ENCODE measurements around the gene ZNF469. TPM values are rescaled to one million over a fixed set of nuclear protein-coding genes. Genes with fewer than 3 reads are reported as not detected.

Gene ZNF469
- total RNA-seq, 1 experiment from 2014 or later = 0.32 TPM

DNA sequence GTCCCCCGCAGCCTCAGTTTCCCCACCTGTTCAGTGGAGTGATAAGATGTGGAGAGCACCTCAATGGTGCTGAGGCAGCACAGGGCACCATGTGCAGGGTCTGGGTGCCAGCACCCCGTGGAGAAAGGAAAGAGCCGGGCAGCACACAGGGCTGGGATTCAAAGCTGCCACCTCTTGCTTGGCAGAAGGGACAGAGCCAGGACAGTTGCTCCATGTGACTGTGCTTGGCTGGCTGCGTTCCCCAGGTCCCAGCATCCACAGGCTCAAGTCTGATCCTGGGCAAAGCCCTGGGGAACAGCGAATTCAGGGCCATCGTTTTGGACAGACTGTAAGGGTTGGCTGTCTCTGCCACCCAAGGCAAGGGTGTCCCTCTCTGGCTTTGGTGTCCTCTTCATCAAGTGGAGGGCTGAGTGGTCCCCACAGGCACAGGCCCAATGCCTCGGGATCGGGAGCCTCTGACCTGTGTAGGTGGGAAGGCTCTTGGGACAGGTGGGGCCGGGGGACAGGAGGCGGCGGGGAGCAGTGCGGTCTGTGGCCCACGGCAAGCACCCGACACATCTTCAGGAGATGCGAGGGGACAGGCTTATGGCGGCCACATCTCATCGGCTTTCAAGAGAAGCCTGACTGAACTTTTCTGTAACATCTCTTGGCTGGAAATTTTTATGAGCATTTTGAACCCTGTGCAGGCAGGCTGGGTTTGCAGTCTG, 8.5 kb downstream of the ZNF469 start:
- DNase-seq (ENCODE audit: low read depth) = no peak

GRCh38 chr16:88392111-88392510, 9.4 kb downstream of the ZNF469 start:
- no peak for DNase-seq (ENCODE audit: low read depth)

GRCh38 chr16:88392616-88393015, 9.9 kb downstream of the ZNF469 start:
- DNase-seq (ENCODE audit: low read depth) = no peak

GRCh38 chr16:88393034-88393433, 10.3 kb downstream of the ZNF469 start:
- DNase-seq (ENCODE audit: low read depth) = no peak

- no peak for DNase-seq (ENCODE audit: low read depth)
Observed at GRCh38 chr16:88393571-88393970, 10.8 kb downstream of the ZNF469 start.

DNA sequence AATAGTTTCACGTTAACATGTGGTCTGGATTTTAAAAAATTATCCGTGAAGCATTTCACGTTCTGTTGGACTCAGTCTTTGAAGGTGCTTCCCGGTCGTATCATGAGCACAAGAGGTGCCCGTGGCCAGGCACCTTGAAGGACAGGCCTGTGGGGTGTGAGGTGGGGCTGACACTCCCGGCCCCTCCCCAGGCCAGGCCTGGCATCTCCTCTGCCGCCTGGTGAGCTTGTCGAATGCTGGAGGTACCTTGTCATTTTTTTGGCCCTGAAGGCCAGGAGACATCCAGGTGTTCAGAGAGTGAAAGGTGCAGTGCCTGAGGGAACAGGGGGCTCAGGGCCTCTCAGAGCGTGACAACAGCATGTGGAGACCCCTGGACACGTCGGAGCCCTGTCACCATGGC, 11.7 kb downstream of the ZNF469 start:
- no peak for DNase-seq (ENCODE audit: low read depth)

DNA sequence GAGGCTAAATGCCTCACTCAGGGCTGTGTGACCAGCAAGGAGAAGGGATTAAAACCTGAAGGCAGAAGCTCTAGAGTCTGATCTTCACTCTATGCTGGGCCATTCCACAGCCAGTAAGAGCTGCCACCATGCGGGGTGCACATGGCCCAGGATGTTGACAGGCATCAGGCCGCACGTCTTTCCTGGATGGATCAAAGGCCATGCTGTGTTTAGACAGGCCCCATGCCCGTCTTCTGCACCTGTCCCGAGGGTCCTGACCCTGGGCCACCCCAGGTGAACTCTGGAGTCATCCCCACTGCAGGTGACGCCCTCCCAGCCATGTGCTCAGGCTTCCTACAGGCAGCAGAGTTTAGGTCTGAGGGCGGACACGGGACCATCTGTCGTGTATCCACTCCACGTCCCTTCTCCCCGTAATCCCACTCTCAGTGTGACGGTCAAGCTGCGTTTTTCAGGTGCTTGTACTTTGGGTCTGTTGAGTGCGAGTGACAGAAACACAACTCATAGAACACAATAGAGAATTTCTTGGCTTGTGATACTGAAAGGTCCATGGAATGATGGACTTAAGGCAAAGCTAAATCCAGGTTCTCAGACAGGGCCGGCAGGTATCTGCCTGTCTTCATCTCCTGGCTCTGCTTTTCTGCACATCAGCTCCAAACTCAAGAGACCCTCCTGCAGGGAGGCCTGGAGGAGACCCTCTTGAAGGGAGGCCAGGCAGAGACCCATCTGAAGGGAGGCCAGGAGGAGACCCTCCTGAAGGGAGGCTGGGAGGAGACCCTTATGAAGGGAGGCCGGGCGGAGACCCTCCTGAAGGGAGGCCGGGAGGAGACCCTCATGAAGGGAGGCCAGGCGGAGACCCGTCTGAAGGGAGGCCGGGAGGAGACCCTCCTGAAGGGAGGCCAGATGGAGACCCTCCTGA, 13.2 kb downstream of the ZNF469 start:
- no peak for DNase-seq (ENCODE audit: low read depth)

GRCh38 chr16:88398170-88398873, 15.6 kb downstream of the ZNF469 start:
- DNase-seq (ENCODE audit: low read depth) = no peak

DNA sequence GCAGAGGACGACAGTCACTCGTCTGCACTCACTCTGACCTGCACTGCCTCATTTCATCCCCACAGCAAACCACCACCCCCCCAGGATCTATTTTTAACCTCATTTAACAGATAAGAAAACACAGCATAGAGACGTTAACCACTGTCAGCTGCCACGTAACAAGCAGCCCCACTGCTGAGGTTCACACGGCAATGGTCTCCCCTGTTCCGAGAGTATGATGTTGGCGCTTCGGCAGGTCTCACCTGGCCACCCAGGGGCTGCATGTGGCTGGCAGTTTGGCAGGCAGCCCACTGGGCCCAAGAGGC, 16.1 kb downstream of the ZNF469 start:
- DNase-seq (ENCODE audit: low read depth) = no peak

GRCh38 chr16:88400186-88400585, 17.4 kb downstream of the ZNF469 start:
- DNase-seq (ENCODE audit: low read depth) = no peak

DNA sequence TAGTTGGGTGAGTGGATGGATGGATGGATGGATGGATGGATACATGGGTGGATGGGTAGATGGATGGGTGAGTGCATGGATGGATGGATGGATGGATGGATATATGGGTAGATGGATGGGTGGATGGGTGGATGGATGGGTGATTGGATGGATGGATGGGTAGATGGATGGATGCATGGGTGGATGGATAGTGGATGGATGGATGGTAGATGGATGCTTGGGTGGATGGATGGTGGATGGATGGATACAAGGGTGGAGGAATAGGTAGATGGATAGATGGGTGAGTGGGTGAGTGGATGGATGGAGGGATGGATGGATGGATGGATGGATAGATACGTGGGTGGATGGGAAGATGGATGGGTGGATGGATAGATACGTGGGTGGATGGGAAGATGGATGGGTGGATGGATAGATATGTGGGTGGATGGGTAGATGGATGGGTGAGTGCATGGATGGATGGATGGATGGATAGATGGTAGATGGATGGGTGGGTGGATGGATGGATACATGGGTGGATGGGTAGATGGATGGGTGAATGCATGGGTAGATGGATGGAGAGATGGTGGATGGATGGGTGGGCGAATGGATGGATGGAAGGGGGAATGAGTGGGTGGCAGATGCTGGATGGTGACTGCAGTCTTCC, 19.0 kb downstream of the ZNF469 start:
- no peak for DNase-seq (ENCODE audit: low read depth)

DNA sequence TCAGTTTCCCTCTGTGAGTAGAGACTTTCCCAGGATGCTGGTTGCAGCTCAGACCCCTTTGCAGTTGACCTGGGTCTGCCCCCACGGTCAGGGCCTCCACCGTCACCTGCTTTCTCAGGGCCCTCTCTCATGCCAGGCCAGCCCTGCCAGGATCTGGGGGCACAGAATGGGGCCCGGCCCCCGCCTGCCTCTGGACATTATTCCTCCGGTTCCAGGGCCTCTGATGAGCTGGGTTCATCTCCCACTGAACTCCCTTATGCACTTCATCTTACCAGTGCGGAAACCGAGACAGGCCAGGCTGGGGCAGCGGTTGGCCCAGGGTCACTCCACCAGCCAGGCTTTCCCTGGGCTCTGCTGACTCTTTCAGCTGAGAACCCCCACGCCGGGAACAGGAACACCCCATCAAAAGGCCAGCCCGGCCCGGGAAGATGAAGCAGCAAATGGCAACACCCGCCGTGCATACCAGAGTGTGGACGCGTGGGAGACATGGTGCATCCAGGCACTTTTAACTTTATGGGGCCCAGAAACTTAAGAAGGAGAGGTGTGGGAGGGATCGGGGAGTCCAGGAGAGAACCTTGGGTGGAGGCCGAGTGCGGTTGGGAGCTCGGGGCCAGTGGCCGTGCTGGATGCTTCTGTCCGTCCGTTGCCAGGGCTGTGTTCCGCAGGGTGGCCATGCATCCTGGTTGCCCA, 19.9 kb downstream of the ZNF469 start:
- DNase-seq (ENCODE audit: low read depth) = no peak

DNA sequence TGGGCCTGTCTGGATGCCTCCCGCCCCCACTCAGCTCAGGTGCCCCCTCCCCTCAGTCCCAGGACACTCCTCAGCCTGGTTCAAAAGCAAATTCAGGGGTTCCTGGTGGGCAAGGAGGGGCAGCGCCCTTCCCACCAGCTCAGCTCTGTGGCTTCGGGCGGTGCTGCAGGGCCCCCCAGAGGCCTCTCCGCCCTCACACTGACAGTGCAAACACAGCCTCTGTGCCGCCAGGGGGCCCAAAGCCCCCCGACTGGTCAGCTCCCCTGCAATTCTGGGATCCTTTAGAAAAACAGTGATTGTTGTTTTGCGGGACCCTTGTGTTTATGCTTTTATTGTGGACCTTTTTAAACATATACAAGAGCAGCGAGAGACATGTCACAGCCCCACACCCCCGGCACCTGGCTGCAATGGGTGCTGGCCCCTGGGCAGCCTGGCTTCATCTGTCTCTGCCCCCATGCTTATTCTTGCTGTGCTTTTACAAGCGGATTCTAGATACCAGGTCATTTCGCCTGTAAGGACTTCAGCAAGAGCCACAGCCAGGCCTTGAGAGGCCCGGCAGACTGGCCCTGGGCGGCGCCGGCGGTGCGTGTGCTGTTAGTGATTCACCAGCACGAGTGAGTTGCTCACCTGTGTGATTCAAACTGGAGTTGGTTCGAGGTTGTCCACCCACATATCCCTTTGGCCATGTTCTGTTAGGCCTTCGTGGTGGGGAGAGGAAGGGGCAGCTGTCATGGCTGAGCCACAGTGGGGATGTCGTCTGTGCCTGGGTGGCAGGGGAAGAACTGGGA, 21.2 kb downstream of the ZNF469 start:
- DNase-seq (ENCODE audit: low read depth) = no peak

DNA sequence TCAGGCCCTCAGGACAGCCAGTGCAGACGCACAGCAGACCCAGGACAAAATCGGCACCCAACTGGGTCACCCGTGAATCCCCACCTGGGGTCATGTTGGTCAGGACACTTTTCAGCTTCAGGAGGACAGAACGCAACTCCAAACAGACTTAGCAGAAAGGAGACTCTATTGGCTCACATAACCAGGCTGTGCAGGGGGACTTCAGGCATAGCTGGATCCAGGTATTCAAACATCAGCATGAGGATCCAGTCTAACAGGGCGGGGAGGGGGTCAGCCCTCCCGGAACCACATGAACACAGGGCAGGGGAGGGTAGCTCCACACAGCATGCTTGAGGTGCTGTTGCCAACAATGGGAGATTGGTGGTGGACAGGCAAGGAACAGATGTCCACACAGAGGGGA, 22.0 kb downstream of the ZNF469 start:
- DNase-seq (ENCODE audit: low read depth) = no peak

- no peak for DNase-seq (ENCODE audit: low read depth)
Observed at GRCh38 chr16:88405216-88406060, 22.7 kb downstream of the ZNF469 start.

DNA sequence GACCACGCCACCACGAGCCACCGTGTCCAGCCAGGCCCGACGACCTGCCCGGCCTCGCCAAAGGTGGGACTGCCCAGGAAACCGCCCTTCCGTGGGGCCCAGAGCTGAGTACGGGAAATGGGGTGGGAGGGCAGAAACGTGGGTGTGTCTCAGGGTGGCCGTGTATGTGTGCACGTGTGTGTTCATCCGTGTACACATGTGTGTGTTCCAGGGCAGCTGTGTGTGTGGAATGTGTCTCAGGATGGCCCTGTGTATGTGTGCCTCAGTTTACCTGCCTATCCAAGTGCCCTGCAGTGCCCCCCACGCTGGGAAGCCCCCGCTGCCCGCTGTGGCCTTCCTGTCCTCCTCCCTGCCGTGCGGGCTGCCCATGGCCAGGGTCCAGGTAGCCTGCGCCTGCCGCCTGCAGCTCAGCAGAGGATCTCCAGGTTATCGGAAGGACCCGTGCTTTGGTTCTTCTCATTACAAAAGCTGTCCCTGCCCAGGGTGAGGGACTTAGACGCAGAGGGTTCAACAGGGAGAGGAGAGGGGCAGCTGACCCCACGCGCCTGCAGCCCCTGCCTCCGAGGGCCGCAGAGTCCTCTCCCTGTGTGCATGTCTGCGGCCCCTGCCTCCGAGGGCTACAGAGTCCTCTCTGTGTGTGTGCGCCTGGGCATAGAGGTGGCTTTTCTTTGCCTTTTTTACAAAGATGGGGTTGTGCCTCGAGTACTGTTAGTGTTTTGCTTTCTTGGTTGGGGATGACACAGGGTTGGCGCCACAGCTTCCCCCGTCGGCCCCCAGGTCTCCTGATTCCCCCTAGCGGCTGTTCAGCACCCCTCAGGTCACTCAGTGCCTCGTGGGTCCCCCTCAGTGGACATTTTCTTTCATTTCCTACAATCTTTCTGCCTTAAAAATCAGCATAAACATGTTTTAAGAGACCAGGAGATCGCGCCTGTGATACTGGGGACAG, 23.6 kb downstream of the ZNF469 start:
- no peak for DNase-seq (ENCODE audit: low read depth)

GRCh38 chr16:88407042-88407420, 24.3 kb downstream of the ZNF469 start:
- DNase-seq (ENCODE audit: low read depth) = no peak

DNA sequence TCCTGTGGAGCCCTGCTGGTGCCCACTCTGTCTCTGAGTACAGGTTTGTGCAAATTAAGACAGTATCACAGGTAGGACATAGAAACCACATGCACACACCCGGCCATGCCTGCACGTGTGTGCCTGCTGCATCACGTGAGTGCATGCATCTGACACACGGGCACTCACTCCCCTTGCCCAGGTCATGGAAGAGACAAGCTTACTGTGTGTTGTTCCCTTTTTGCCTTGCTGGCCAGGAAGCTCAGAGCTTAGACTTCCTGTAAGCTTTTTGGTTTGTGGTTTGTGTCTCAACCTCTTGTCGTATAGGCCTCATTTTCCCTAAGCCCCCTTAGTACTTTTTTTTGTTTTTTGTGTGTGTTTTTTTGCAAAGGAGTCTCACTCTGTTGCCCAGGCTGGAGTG, 25.0 kb downstream of the ZNF469 start:
- DNase-seq (ENCODE audit: low read depth) = no peak

Measured in M059J (cell line).